GM19043 (cell line): Measurements from ENCODE around the gene OR5K1.

Experiments
- ATAC-seq: cut with Tn5 transposase; IDR thresholded peaks from one replicate; pipeline ENCODE4 v1.9.1; 2021; ENCODE audit warnings: low read depth; ENCODE audit not compliant: unreplicated experiment

The OR5K1 gene

DNA sequence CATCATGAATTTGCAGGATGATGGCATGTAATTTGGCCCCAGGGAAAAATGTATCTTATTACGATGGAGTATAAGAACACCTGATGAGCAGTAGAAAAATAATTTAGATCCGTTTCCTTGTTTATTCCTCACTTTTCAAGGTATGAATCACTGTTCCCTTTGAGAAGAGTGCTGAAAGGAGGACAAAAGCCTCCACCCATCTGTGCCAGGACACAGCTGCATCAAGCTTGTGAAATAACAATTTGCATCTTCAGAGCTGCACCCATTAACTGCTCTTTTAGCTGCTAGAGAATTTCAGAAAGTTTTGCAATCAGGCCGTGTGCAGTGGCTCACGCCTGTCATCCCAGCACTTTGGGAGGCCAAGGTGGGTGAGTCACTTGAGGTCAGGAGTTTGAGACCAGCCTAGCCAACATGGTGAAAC, 50.1 kb downstream of the OR5K1 start:
- ATAC-seq = no peak

GRCh38 chr3:98513736-98514135, 50.7 kb downstream of the OR5K1 start:
- no peak for ATAC-seq

DNA sequence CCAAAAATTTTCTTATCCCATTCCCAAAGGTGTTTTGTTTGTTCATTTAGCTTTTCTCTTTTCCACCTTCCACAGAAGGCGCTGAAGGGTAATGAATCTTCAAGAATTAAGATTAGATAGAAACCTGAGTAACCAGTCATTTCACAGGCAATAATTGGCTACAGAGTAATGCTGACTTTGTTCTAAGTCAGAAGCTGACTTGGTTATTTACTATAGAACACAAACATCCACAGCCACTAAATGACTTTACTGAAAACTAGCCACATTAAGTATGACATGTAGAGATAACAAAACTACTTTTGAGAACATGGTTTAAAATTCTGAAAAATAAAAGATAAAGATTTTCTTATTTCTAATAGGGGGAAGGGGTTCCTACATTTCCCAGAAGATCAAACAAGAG, 51.9 kb downstream of the OR5K1 start:
- ATAC-seq = no peak

GRCh38 chr3:98518816-98519215, 55.8 kb downstream of the OR5K1 start:
- no peak for ATAC-seq

DNA sequence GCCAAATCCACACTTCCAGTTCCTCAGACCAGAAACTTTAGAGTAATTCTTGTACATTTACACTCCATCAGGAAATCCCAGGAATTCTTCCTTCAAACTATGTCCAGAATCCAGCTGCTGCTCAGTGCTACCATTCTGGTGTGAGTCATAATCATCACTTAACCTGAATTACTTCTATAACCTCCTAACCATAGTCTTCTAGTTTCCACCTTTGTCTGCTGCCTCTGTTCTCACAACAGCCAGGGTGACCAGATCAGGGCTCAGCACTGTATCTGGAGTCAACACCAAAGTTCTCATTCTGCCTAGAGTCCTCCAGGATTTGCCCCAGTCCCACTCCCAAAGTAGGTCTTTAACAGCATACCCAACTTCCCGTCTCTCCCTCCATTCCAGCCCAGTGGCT, 56.4 kb downstream of the OR5K1 start:
- ATAC-seq = no peak

DNA sequence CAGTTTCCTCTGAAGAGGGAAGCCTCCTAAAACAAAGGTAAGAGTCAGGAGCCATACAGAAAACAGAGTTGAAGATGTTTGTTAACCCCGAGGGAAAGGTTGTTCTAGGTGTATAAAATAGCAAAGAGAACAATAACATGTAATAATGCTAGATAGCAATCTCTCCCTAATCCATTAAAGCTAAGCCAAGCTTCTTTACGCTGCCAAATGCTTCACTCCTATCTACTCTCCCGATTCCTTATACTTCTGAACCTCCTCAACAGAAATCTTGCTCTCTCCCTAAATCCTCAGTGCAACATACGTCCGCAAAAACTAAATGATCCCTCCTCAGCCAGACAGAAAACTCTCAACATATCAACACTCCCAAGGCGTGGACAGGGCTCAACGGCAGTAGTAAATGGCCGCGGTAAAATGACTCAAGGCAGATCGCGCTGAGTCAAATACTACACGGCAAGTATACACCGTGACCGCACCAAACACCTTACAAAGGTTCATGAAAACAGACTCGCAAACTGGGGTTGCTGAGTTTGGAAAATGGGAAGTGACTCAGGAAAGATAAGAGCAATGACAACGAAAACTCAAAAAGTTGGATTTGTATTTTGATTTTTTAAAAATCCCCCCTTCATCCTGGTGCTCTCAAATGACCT, 59.0 kb downstream of the OR5K1 start:
- peak; percentile 33 for ATAC-seq
